Endothelial cell of hepatic sinusoid (primary cell): ENCODE results near the gene SMIM13.

ENCODE experiments used
- in situ Hi-C: cut with HindIII; loops from 2 replicates; pipeline ENCODE4 v1.10.0; 2017; ENCODE audit warnings: low sequenced_read_pairs

SMIM13 gene

DNA sequence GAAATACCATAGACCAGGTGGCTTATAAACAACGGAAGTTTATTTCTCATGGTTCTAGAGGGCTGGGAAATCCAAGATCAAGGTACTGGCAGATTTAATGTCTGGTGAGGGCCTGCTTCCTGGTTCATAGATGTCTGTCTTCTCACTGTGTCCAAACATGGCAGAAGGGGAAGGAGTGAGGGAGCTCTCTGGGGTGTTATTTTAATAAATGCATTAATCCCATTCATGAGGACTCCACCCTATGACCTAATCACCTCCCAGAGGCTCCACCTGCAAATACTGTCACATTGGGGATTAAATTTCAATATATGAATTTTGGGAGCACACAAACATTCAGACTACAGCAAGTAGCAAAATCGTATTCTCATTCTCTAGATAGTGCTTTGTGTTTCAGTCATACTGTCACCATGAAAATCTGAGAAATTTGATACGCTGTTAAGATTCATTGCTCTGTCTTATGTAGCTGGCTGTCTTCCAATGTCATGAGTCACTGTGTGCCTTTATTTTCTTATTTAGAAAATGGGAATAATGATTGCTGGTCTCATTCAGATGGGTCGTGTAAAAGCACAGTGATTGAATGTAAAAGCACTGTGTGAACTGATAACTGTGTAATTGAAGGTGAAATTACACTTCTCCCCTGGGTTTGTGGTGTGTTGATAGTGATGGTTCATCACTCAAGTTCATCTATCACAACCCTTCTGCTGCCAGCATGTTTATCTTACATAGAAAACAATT is 26.8 kb downstream of the SMIM13 start:
- in situ Hi-C loops: no loop called here

DNA sequence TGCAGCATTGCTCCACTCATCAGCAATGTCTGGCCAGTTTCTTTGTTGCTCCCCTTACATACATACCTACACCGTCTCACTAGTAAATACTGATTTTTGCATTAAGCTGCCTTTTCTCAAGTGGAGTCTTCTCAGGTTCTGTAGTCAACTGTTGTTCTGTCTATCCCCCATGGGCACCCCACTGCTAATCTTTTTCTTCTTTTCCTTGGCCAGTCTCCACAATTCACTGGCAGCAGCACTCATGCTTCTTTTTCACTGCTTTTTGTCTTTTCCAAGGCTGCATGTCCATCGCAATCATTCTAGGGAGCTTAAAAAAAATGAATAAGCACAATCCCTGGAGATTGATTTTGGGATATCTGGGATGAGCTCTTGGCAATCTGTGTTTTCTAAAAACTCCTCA is 28.2 kb downstream of the SMIM13 start:
- in situ Hi-C loops: no loop called here

GRCh38 chr6:11122380-11122779 is 28.7 kb downstream of the SMIM13 start:
- in situ Hi-C loops: no loop called here

DNA sequence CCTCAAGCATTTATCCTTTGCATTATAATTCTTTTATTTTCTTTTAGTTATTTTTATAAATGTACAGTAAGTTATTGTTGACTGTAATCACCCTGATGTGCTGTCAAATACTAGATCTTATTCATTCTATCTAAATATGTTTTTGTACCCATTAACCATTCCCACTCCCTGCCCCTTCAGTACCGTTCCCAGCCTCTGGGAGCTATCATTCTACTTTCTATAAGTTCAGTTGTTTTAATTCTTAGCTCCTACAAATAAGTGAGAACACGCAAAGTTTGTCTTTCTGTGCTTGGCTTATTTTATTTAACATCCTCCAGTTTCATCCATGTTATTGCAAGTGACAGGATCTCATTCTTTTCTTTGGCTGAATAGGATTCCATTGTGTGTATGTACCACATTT is 30.3 kb downstream of the SMIM13 start:
- in situ Hi-C loops: no loop called here

- in situ Hi-C loops: no loop called here
These were observed 33.2 kb downstream of the SMIM13 start for GRCh38 chr6:11126876-11127275.

GRCh38 chr6:11128608-11129007 is 35.0 kb downstream of the SMIM13 start:
- in situ Hi-C loops: no loop called here

- in situ Hi-C loops: no loop called here
These were observed 36.4 kb downstream of the SMIM13 start for GRCh38 chr6:11129908-11130565.

GRCh38 chr6:11130605-11131004 is 37.0 kb downstream of the SMIM13 start:
- in situ Hi-C loops: no loop called here

GRCh38 chr6:11132194-11132888 is 38.7 kb downstream of the SMIM13 start:
- in situ Hi-C loops: no loop called here

- in situ Hi-C loops: no loop called here
These were observed 39.6 kb downstream of the SMIM13 start for GRCh38 chr6:11133281-11133680.

DNA sequence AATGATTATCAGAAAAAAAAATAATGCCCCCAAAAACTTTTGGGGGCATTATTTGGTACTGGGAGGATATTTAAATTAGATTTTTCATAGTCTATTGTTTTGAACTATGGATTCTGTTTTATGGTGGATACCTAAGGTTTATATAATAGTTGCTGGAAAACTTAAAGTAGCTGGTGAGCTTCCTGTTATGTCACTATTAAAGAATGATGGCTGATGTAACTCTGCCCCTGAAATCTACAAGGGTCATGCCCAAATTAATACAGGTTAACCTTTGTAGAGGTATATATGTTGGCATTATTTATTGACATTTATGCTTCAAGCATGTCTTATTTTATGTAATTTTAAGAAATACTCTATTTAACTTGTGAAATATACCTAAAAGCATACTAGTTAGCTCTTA is 43.2 kb downstream of the SMIM13 start:
- in situ Hi-C loops: no loop called here

DNA sequence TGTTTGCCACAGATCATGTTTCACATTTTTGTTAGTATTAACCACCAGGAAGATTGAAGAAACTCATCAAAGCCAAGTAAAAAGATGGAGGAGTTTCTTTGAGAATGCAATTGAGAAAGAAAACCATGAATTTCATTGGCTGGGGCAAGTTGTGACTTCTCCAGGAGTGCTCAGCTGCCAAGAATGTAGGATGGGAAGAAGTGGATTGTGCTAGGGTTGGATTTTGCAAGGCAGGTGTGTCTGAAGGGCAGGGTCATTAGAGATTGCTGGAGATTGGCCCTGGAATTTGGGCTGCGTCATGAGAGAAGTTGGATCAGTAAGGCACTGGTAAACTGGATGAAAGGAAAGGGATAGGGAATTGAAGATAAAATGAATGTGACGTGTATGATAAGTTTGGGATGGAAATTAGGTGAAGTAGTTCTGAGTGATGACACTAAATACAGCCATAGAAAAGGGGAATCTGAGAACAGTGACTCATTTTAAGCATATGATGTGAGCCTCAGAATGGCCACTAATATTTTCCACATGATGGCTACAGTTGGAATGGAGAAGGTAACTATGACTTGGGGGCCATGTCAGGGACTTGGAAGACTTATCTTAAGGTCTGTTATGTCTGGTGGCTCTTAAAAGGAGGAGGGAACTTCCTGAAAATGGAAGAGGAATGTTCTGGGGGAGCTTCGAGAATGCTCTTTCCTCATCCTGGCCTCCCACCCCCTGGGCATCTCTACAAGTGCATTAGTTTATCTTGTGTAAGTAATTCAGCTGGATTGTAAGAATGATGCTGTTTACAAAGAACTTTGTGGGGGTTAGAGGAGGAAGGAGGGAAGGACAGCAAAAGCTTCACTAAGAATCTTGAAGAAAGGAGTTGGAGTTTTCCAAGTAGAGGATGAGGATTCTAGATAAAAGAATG is 45.7 kb downstream of the SMIM13 start:
- in situ Hi-C loops: no loop called here

GRCh38 chr6:11140056-11140455 is 46.4 kb downstream of the SMIM13 start:
- in situ Hi-C loops: no loop called here

DNA sequence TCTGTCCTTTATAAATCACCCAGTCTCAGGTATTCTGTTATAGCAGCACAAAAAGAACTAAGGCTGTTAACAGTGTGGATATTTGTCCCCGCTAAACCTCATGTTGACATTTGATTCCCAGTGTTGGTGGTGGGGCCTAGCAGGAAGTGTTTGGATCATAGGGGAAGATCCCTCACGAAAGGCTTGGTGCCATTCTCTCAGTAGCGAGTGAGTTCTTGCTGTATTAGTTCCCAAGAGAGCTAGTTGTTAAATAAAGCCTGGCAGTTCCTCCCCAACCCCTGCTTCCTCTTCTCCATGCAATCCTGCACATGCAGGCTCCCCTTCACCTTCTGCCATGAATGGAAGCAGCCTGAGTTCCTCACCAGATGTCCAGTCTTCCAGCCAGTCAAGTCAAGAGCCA is 47.7 kb downstream of the SMIM13 start:
- in situ Hi-C loops: no loop called here

GRCh38 chr6:11142296-11143027 is 48.8 kb downstream of the SMIM13 start:
- in situ Hi-C loops: no loop called here

GRCh38 chr6:11143394-11144371 is 50.0 kb downstream of the SMIM13 start:
- in situ Hi-C loops: no loop called here

- in situ Hi-C loops: no loop called here
These were observed 50.8 kb downstream of the SMIM13 start for GRCh38 chr6:11144393-11144851.

DNA sequence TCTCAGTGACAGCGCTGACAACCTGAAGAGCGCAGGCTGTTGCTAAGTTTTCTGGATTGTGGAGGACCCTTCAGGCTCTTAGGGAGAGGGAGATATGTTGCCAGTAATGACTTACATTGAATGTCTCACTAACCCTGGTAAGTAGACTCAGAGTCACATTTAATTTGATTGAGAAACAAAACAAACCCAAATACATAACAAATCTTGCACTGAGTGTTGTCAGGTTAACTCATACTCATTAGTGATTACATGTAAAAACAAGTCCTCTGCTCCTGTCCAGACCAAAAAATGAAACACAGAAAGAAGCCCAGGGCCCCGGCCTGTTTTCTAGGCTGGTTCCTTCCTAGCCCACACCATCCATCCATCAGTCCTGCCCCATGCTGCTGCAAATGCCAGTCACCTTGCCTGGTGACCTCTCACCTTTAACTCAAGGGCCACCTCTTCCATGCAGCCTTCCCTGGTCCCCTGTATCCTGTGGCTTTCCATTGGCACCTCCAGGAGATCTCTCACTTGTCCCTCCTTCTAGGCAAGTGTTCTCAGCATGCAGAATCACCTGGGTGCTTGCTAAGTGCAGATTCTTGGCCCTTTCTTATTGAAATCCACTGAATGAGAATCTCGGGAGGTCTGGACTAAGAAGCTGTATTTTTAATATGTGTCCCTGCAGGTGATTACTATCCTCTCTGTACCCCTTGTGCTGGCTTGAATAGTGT is 52.6 kb downstream of the SMIM13 start:
- in situ Hi-C loops: no loop called here
